Uterus (tissue), 4 donors: ENCODE measurements around the gene SCFD2. TPM values are rescaled to one million over a fixed set of nuclear protein-coding genes. Genes with fewer than 3 reads are reported as not detected.

Source experiments
- DNase-seq, 2 donors: peaks; one replicate each; pipeline ENCODE4 v3.0.0-alpha.2; 2019 to 2020
- H3K27ac ChIP-seq, 2 donors: fragments of 200-600 bp; sonication (generic); 1 replicate in 1 of 2; 2 replicates in 1 of 2; pipeline ENCODE4 v1.5.1; 2016 to 2018
- H3K27me3 ChIP-seq, 2 donors: fragments of 200-600 bp; sonication (generic); one replicate each; pipeline ENCODE4 v1.5.1; 2018 to 2019; ENCODE audit warnings: control low read depth in 1 of 2
- H3K36me3 ChIP-seq, 2 donors: fragments of 200-600 bp; sonication (generic); one replicate each; pipeline ENCODE4 v1.5.1; 2019; ENCODE audit warnings: control low read depth in 1 of 2
- H3K4me1 ChIP-seq, 2 donors: fragments of 200-600 bp; sonication (generic); one replicate each; pipeline ENCODE4 v1.5.1; 2018 to 2019; ENCODE audit warnings: control low read depth in 1 of 2
- H3K4me3 ChIP-seq, 2 donors: fragments of 200-600 bp; sonication (generic); 1 replicate in 1 of 2; 2 replicates in 1 of 2; pipeline ENCODE4 v1.5.1; 2018 to 2019; ENCODE audit warnings: mild to moderate bottlenecking in 1 of 2
- H3K9me3 ChIP-seq, 2 donors: fragments of 200-600 bp; sonication (generic); one replicate each; pipeline ENCODE4 v1.5.1; 2019; ENCODE audit warnings: control low read depth in 1 of 2
- CTCF ChIP-seq, 4 experiments: fragments of 200-600 bp in 2 of 4; fragments of 450-650 bp in 2 of 4; sonication (generic) in 2 of 4; IDR thresholded peaks; one replicate each; pipeline ENCODE4 v1.5.1; 2016 to 2019; ENCODE audit warnings: antibody characterized with exemption in 4 of 4, mild to moderate bottlenecking in 2 of 4, moderate library complexity in 1 of 4
- POLR2A ChIP-seq, 2 donors: fragments of 450-650 bp; IDR thresholded peaks; one replicate each; pipeline ENCODE4 v1.6.1; 2016; ENCODE audit warnings: antibody characterized with exemption in 2 of 2, mild to moderate bottlenecking in 1 of 2, moderate library complexity in 1 of 2
- intact Hi-C: fragments of 100-400 bp; cut with DNase I; formaldehyde crosslinking; loops from one replicate; pipeline ENCODE4 v1.15.1; 2023; ENCODE audit warnings: low total_unique reads
- total RNA-seq, 4 donors: library from RNA; depleted of rRNA in 3 of 4; stranded (reverse); fragments of >200 nt in 3 of 4; gene quantifications; one replicate each; pipeline versions ENCODE4 v1.1.0 to v1.2.4, GENCODE V29; 2014 to 2023
- donor health status: DM: yes; HTN: yes; CAD: no.

Gene SCFD2
- total RNA-seq, 4 donors from 2014 or later, result 19.6 to 36.2 (median 24.5) TPM

DNA sequence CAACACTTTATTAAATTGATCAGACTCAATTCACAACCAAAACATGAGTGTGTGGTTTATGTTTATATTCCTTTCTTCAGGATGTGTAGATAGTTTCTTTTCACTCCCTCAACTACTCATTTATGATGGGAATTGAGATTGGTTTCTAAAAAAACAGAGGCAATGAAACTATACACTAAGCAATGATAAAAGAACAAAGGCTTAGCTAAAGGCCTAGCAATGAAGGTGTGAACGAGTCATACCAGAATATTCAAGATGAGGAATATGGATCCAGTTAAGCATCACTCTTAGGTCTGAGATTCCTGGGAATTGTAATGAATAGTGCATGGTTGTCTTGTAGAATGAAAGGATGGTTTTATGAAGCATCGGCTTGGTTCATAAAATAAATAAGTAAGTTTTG is 521.3 kb downstream of the SCFD2 start:
- Histone ChIP-seq H3K9me3 (no peaks in the 10 kb centered on the region), H3K36me3 (no peaks in the 10 kb centered on the region), H3K27me3 (no peaks in the 10 kb centered on the region), H3K4me3 (no peak overlapping the region), H3K4me1 (no peaks in the 10 kb centered on the region), H3K27ac (no peak overlapping the region)
- TF ChIP-seq POLR2A (IDR thresholded peaks at IDR 0.05) (no peak), CTCF (IDR thresholded peaks at IDR 0.05) (no peak)
- DNase-seq, result no peak
- intact Hi-C loops, result no loop called here

GRCh38 chr4:52843958-52844357 is 521.9 kb downstream of the SCFD2 start:
- DNase-seq, result no peak
- TF ChIP-seq POLR2A (IDR thresholded peaks at IDR 0.05) (no peak), CTCF (IDR thresholded peaks at IDR 0.05) (no peak)
- Histone ChIP-seq H3K9me3 (no peaks in the 10 kb centered on the region), H3K4me3 (no peak overlapping the region), H3K36me3 (no peaks in the 10 kb centered on the region), H3K4me1 (no peaks in the 10 kb centered on the region), H3K27ac (no peak overlapping the region), H3K27me3 (no peaks in the 10 kb centered on the region)
- intact Hi-C loops, result no loop called here

GRCh38 chr4:52843351-52843750 is 522.5 kb downstream of the SCFD2 start:
- Histone ChIP-seq H3K4me3 (no peak overlapping the region), H3K36me3 (no peaks in the 10 kb centered on the region), H3K27ac (no peak overlapping the region), H3K27me3 (no peaks in the 10 kb centered on the region), H3K4me1 (no peaks in the 10 kb centered on the region), H3K9me3 (no peaks in the 10 kb centered on the region)
- no peak for TF ChIP-seq POLR2A (IDR thresholded peaks at IDR 0.05)
- DNase-seq, result no peak
- intact Hi-C loops, result no loop called here

DNA sequence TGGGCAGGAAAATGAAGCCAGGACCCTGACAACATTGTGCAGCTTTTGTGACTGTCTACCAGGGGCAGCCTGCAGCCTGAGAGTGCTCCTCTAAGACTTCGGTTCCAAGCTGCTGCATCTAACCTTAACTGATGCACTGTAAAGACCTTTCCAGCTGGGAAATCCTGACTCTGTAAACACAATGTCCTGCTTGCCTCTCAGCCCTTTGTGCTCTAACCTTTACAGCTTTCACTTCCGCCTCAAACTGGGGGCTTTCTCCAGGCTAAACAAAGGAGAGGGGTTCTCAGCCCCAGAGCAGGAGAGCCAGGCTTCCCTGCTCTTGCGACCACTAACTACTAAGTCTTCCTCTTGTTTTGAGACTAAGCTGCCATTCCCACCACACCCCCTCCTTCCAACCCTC is 523.1 kb downstream of the SCFD2 start:
- no peak for TF ChIP-seq CTCF (IDR thresholded peaks at IDR 0.05)
- no peak for TF ChIP-seq POLR2A (IDR thresholded peaks at IDR 0.05)
- H3K27ac ChIP-seq, result no peak overlapping the region
- no peak overlapping the region for H3K4me3 ChIP-seq
- H3K36me3 ChIP-seq, result no peaks in the 10 kb centered on the region
- DNase-seq, result no peak
- no peaks in the 10 kb centered on the region for H3K9me3 ChIP-seq
- no peaks in the 10 kb centered on the region for H3K27me3 ChIP-seq
- H3K4me1 ChIP-seq, result no peaks in the 10 kb centered on the region
- intact Hi-C loops, result no loop called here

DNA sequence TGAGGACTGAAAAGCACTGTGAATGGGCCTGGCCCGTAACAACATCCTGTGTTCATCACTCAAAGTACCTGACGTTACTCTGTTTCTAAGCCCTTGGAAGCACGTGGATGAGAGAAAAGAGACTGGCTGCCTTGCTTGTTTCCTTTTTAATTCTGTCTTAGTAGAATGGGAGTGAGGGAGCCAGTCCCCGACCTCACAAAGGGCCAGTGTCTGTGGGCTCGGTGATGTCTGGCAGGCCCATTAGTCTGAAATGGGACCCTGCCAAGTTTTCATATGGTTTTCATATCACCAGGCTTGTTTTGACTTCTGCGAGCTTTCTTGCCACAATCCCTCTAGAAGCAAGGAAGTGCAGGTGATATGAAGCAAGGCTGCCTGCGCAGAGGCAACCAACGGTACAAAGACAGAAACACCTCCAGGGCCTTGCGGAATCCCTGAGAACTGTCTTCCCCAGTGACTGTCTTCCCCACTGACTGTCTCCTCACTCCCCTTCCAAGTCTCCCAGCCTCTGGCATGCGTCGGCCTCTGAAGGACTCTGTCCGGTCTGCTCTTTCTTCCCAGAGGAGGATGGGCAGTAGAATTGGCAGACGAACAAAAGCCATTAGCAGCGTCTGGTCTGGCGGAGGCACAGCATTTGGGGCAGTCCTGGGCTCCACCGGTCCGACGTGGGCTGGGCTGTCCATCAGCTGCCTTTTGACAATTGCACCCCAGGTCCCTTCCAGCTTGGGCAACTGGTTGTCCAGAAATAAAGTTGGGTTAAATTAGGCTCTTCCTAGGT is 524.0 kb downstream of the SCFD2 start:
- Histone ChIP-seq H3K9me3 (no peaks in the 10 kb centered on the region), H3K4me1 (no peaks in the 10 kb centered on the region), H3K36me3 (no peaks in the 10 kb centered on the region), H3K4me3 (no peak overlapping the region), H3K27ac (no peak overlapping the region), H3K27me3 (no peaks in the 10 kb centered on the region)
- intact Hi-C loops, result no loop called here
- TF ChIP-seq CTCF (IDR thresholded peaks at IDR 0.05) (no peak), POLR2A (IDR thresholded peaks at IDR 0.05) (no peak)
- no peak for DNase-seq
